GM23338 (cell line): Measurements from ENCODE around the gene ORM1.
A peak's percentile ranks its signal among the peaks of the same experiment; 100 is the strongest.

Source experiments
- CREB1 ChIP-seq: fragments of 250-450 bp; sonication (Bioruptor Pico); IDR thresholded peaks from 2 replicates; pipeline ENCODE4 v1.5.0; 2020; ENCODE audit warnings: low read depth, mild to moderate bottlenecking, moderate library complexity
- CTCF ChIP-seq, 2 experiments: fragments of 200-600 bp in 1 of 2; sonication (generic) in 1 of 2; conservative IDR thresholded peaks; 2 replicates each; pipeline versions ENCODE4 v1.5.1 to v1.6.1; 2016 to 2017; ENCODE audit warnings: antibody characterized with exemption in 2 of 2, low read depth in 2 of 2, mild to moderate bottlenecking in 2 of 2, moderate library complexity in 1 of 2
- ETS1 ChIP-seq: IDR thresholded peaks from 2 replicates; pipeline ENCODE4 v1.6.1; 2016; ENCODE audit warnings: antibody characterized with exemption
- EZH2 ChIP-seq: fragments of 200-600 bp; sonication (generic); IDR thresholded peaks from one replicate; pipeline ENCODE4 v1.8.0; 2017; ENCODE audit warnings: antibody characterized with exemption, mild to moderate bottlenecking, low read depth; ENCODE audit not compliant: unreplicated experiment
- EZH2phosphoT487 ChIP-seq: fragments of 200-600 bp; sonication (generic); IDR thresholded peaks from one replicate; pipeline ENCODE4 v1.8.1; 2018; ENCODE audit warnings: antibody characterized with exemption; ENCODE audit not compliant: unreplicated experiment
- JUNB ChIP-seq: IDR thresholded peaks from one replicate; pipeline ENCODE4 v1.6.1; 2016; ENCODE audit warnings: antibody characterized with exemption; ENCODE audit not compliant: unreplicated experiment
- NANOG ChIP-seq: IDR thresholded peaks from 2 replicates; pipeline ENCODE4 v1.6.1; 2016; ENCODE audit warnings: antibody characterized with exemption, borderline replicate concordance
- POLR2AphosphoS5 ChIP-seq: IDR thresholded peaks from 2 replicates; pipeline ENCODE4 v1.6.1; 2016; ENCODE audit warnings: antibody characterized with exemption, low read depth
- REST ChIP-seq: IDR thresholded peaks from one replicate; pipeline ENCODE4 v1.6.1; 2018; ENCODE audit warnings: antibody characterized with exemption; ENCODE audit not compliant: unreplicated experiment
- STAT1 ChIP-seq: IDR thresholded peaks from one replicate; pipeline ENCODE4 v1.6.1; 2016; ENCODE audit warnings: antibody characterized with exemption; ENCODE audit not compliant: unreplicated experiment
- ZNF331 ChIP-seq: fragments of 250-450 bp; sonication (Bioruptor Pico); IDR thresholded peaks from 2 replicates; pipeline ENCODE4 v1.5.0; 2020; ENCODE audit warnings: low read depth, mild to moderate bottlenecking, moderate library complexity

GRCh38 chr9:114374936-114375335 lies 52.0 kb downstream of the ORM1 start:
- TF ChIP-seq EZH2 (no peak), ZNF331 (CRISPR knock-in tag) (no peak), POLR2AphosphoS5 (no peak), CTCF (conservative IDR thresholded peaks at IDR 0.05; ENCODE audit: low read depth in 2 of 2) (peak in 1 of 2 experiments; percentile 28; a peak in 1 of 4 replicates), EZH2phosphoT487 (no peak), STAT1 (no peak), NANOG (no peak), REST (no peak), CREB1 (no peak), JUNB (no peak), ETS1 (no peak)
